A673 (cell line): ENCODE results near the gene ADO. TPM values are rescaled to one million over a fixed set of nuclear protein-coding genes. Genes with fewer than 3 reads are reported as not detected.

ENCODE experiments used
- BruUV-seq: library from RNA; stranded (reverse); fragments of 400-500 nt; replicated peaks from 2 replicates; lab custom pipeline; 2021; lab: Mats Ljungman, UMichigan
- CTCF ChIA-PET: fragments of 300-600 bp; sonication (Branson Sonifier 250); formaldehyde crosslinking; loops from one replicate; lab custom pipeline; 2022; ENCODE audit warnings: antibody characterized with exemption; lab: Charles Lee
- POLR2A ChIA-PET: fragments of 300-600 bp; sonication (Branson Sonifier 250); formaldehyde crosslinking; loops from one replicate; lab custom pipeline; 2022; ENCODE audit warnings: antibody characterized with exemption; ENCODE audit not compliant: low non-redundant PET; lab: Charles Lee
- DNase-seq: peaks from one replicate; pipeline ENCODE4 v3.0.0-alpha.2; 2015; ENCODE audit warnings: low spot score
- H3K27ac ChIP-seq: fragments of 200-600 bp; sonication (generic); 2 replicates; pipeline ENCODE4 v1.5.1; 2016; ENCODE audit warnings: mixed run types, low read depth, mild to moderate bottlenecking, mixed read lengths, antibody characterized with exemption, low read length; ENCODE audit not compliant: poor library complexity, severe bottlenecking
- H3K27me3 ChIP-seq: fragments of 200-600 bp; sonication (generic); replicated peaks from 2 replicates; pipeline ENCODE4 v1.6.1; 2017; ENCODE audit warnings: mixed run types, low read depth, mild to moderate bottlenecking, mixed read lengths, antibody characterized with exemption, low read length; ENCODE audit not compliant: insufficient read depth, poor library complexity
- H3K36me3 ChIP-seq: fragments of 200-600 bp; sonication (generic); 2 replicates; pipeline ENCODE4 v1.6.1; 2016; ENCODE audit warnings: mixed run types, mild to moderate bottlenecking, mixed read lengths, antibody characterized with exemption, low read length; ENCODE audit not compliant: insufficient read depth, poor library complexity, severe bottlenecking
- H3K4me1 ChIP-seq: fragments of 200-600 bp; sonication (generic); 2 replicates; pipeline ENCODE4 v1.6.1; 2017; ENCODE audit warnings: mixed run types, mild to moderate bottlenecking, mixed read lengths, antibody characterized with exemption, low read length; ENCODE audit not compliant: insufficient read depth, poor library complexity, severe bottlenecking
- H3K4me3 ChIP-seq: fragments of 200-600 bp; sonication (generic); 2 replicates; pipeline ENCODE4 v1.5.1; 2016; ENCODE audit warnings: low read depth, mixed run types, mild to moderate bottlenecking, mixed read lengths, low read length; ENCODE audit not compliant: poor library complexity, severe bottlenecking
- H3K9me3 ChIP-seq: fragments of 200-600 bp; sonication (generic); 2 replicates; pipeline ENCODE4 v1.6.1; 2016; ENCODE audit warnings: mixed run types, low read depth, mild to moderate bottlenecking, mixed read lengths, antibody characterized with exemption, low read length; ENCODE audit not compliant: poor library complexity, severe bottlenecking
- EZH2 ChIP-seq: fragments of 200-600 bp; sonication (generic); IDR thresholded peaks from 2 replicates; pipeline ENCODE4 v1.6.1; 2017; ENCODE audit warnings: borderline replicate concordance, low read depth, mild to moderate bottlenecking, mixed read lengths, antibody characterized with exemption, low read length; ENCODE audit not compliant: poor library complexity, severe bottlenecking
- intact Hi-C: fragments of 100-400 bp; cut with micrococcal nuclease; formaldehyde crosslinking; loops from one replicate; pipeline ENCODE4 v1.10.0; 2022; ENCODE audit not compliant: unreplicated experiment
- total RNA-seq: library from RNA; stranded (reverse); gene quantifications from 2 replicates; pipeline ENCODE4 v1.2.3, GENCODE V29; 2021
- TF ChIP-seq, protein P1 (sequence below): fragments of 300-800, 200-600 bp; sonication (generic); conservative IDR thresholded peaks from 2 replicates; pipeline ENCODE4 v1.5.1; 2017; ENCODE audit warnings: low read depth, mild to moderate bottlenecking, antibody characterized with exemption, low read length, moderate library complexity, mixed read lengths

The ADO gene
- total RNA-seq, 1 experiment from 2014 or later = 38.4 TPM

DNA sequence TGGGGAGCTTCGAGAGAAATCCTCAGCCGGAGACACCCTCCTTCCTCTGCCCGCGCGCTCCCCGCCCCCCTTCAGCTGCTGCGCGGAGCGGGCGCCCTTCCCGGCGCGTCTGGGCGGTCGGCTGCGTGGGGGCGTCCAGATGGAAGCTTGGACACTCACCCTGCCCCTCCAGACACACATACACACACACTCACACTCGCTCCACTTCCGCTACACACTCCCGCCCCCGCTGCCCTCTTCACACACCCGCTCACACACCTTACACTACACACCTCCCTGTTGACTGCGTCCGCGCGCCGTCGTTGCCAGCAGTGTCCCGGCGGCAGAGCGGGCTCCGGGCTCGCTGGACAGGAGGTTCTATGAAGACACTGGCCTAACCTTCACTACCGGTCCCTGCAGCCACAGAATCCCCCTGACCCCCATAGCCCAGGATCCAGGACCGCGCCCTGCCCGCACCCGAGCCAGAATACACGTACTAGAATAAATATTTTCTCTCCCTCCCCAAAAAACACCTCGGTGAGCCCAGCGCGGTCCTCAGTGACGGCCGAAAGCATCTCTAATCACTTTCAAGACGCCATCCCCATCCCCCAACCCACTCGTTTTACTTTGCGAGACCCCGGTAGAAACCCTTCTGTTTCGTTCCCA is 12.7 kb downstream of the ADO start:
- ChIA-PET POLR2A (no interaction called here), CTCF (interaction anchor here (0.6 to 1.4 kb wide), 14 partner anchors 13 to 1136 kb away, joined by 3 to 7 read pairs (median 5); no protein-coding TSS in a partner anchor)
- peak; percentile 39 for DNase-seq
- Histone ChIP-seq H3K4me1 (peaks cover 7% of the 10 kb centered on the region), H3K4me3 (peak overlapping the region; percentile 62), H3K9me3 (no peaks in the 10 kb centered on the region), H3K27ac (peak overlapping the region; percentile 95), H3K36me3 (peaks cover 8% of the 10 kb centered on the region), H3K27me3 (peaks cover 5% of the 10 kb centered on the region)
- TF ChIP-seq, protein P1, sequence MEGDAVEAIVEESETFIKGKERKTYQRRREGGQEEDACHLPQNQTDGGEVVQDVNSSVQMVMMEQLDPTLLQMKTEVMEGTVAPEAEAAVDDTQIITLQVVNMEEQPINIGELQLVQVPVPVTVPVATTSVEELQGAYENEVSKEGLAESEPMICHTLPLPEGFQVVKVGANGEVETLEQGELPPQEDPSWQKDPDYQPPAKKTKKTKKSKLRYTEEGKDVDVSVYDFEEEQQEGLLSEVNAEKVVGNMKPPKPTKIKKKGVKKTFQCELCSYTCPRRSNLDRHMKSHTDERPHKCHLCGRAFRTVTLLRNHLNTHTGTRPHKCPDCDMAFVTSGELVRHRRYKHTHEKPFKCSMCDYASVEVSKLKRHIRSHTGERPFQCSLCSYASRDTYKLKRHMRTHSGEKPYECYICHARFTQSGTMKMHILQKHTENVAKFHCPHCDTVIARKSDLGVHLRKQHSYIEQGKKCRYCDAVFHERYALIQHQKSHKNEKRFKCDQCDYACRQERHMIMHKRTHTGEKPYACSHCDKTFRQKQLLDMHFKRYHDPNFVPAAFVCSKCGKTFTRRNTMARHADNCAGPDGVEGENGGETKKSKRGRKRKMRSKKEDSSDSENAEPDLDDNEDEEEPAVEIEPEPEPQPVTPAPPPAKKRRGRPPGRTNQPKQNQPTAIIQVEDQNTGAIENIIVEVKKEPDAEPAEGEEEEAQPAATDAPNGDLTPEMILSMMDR = no peak
- TF ChIP-seq EZH2 = no peak
- intact Hi-C loops = loop anchor here (2.0 to 10.0 kb wide), 6 partner anchors 125 to 552 kb away; partner anchors contain the start of gene RTKN2
- TSS peak; percentile 93 for BruUV-seq

DNA sequence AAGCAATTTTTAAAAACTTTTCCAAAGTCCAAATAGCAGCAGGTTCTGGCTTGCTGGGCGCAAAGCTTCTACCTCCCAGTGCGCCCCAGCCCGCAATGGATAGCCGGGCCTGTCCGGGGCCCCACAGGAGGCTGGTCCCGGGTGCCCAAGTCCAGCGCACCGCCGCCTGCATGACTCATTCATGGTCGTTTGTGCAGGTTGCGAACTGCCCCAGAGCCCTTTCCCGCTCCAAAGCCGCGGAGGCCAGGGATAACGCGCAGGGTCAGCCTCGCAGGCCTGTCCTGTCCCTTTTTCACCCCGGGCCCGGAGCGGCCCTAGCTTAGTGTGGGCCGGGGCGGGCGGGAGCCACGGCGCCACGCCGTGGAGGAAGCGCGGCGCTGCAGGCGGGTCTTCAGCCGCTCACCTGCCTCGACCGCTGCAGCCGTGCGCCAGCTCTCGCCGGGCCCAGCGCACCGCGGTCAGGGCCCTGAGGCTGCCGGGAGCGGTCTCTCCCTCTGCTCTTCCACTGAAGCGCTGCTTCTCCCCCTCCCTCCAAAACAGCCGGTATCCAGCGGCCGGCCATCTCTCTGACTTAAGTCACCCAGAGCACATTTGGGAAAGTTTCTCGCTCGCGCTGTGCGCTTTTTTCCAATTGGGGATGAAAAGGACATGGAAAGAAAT is 13.4 kb downstream of the ADO start:
- H3K4me3 ChIP-seq = peak overlapping the region; percentile 62
- BruUV-seq = no TSS peak

DNA sequence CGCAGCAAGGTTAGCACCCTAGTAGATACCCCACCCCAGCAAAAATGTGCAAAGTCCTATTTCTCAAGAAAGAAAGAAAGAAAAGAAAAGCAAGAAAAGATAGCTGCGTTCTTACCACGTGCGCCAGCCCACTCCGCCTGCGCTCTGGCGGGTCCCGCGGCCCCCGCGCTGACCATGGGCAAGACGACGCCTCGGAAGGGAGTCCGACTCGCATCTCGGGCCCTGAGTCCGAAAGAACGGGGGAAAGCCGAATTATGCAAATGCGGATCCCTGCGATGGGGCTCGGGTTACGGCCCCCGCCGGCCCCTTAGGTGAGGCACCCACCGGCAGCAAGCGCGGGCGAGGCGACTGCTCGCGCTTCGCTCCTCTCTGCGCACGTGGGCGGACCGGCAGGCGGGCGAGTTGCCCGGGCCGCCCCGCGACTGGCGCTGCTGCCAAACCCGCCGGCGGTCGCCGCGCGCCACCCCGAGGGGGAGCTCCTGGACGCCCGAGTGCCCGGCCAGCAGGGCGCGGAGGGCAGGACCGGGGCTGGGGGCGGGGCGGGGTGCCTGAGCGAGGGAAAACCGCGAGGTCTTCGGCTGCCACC is 14.0 kb downstream of the ADO start:
- POLR2A ChIA-PET = no interaction called here
- no TSS peak for BruUV-seq
- H3K9me3 ChIP-seq = no peaks in the 10 kb centered on the region
- no peak for TF ChIP-seq EZH2
- no peak overlapping the region for H3K27ac ChIP-seq
- H3K4me1 ChIP-seq = peaks cover 7% of the 10 kb centered on the region
- H3K4me3 ChIP-seq = peak overlapping the region; percentile 62
- peaks cover 5% of the 10 kb centered on the region for H3K27me3 ChIP-seq
- H3K36me3 ChIP-seq = peaks cover 6% of the 10 kb centered on the region
- CTCF ChIA-PET = interaction anchor here (0.5 to 1.4 kb wide), 8 partner anchors 188 to 574 kb away, joined by 3 to 10 read pairs (median 5); no protein-coding TSS in a partner anchor
- intact Hi-C loops = loop anchor here (5.0 to 10.0 kb wide), 5 partner anchors 126 to 554 kb away; partner anchors contain the start of gene RTKN2
- DNase-seq = peak; percentile 44

More for the DNA sequence above, 13.4 kb downstream of the ADO start:
- Histone ChIP-seq H3K9me3 (no peaks in the 10 kb centered on the region), H3K27me3 (peaks cover 5% of the 10 kb centered on the region), H3K36me3 (peaks cover 8% of the 10 kb centered on the region), H3K27ac (peak overlapping the region; percentile 95), H3K4me1 (peaks cover 7% of the 10 kb centered on the region)
- intact Hi-C loops = loop anchor here (2.0 to 10.0 kb wide), 6 partner anchors 126 to 553 kb away; partner anchors contain the start of gene RTKN2
- CTCF ChIA-PET = interaction anchor here (0.5 to 1.4 kb wide), 15 partner anchors 13 to 1136 kb away, joined by 3 to 7 read pairs (median 5); no protein-coding TSS in a partner anchor
- DNase-seq = peak; percentile 75
- POLR2A ChIA-PET = no interaction called here
- no peak for TF ChIP-seq EZH2
- TF ChIP-seq, protein P1 = peak; percentile 73
